GM20000 (cell line): ENCODE results near the gene TOMM22.

Source experiments
- DNase-seq: peaks from one replicate; pipeline ENCODE4 v3.0.0; 2012; ENCODE audit warnings: low spot score
- TF ChIP-seq, protein P1 (sequence below): IDR thresholded peaks from 2 replicates; pipeline ENCODE4 v1.5.1; 2012; ENCODE audit warnings: mild to moderate bottlenecking, control low read depth; ENCODE audit errors: extremely low read depth, missing control alignments

TOMM22 gene

GRCh38 chr22:38734421-38735100, 52.8 kb downstream of the TOMM22 start:
- TF ChIP-seq, protein P1, sequence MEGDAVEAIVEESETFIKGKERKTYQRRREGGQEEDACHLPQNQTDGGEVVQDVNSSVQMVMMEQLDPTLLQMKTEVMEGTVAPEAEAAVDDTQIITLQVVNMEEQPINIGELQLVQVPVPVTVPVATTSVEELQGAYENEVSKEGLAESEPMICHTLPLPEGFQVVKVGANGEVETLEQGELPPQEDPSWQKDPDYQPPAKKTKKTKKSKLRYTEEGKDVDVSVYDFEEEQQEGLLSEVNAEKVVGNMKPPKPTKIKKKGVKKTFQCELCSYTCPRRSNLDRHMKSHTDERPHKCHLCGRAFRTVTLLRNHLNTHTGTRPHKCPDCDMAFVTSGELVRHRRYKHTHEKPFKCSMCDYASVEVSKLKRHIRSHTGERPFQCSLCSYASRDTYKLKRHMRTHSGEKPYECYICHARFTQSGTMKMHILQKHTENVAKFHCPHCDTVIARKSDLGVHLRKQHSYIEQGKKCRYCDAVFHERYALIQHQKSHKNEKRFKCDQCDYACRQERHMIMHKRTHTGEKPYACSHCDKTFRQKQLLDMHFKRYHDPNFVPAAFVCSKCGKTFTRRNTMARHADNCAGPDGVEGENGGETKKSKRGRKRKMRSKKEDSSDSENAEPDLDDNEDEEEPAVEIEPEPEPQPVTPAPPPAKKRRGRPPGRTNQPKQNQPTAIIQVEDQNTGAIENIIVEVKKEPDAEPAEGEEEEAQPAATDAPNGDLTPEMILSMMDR: no peak
- no peak for DNase-seq
